Parathyroid adenoma (tissue), 2 donors: Measurements from ENCODE around the gene HIF1A.
"Not testable (repeated sequence)": the region's sequence is repeated elsewhere in the genome, so short reads cannot be mapped to it uniquely, and the experiment has no call there.

Experiments
- H2AFZ ChIP-seq: fragments of 300-600 bp; sonication (generic); one replicate; pipeline ENCODE4 v1.7.0; 2017; ENCODE audit warnings: antibody characterized with exemption, mild to moderate bottlenecking
- H3K27ac ChIP-seq: fragments of 300-600 bp; sonication (generic); one replicate; pipeline ENCODE4 v1.7.0; 2017
- H3K27me3 ChIP-seq: fragments of 300-600 bp; sonication (generic); one replicate; pipeline ENCODE4 v1.7.0; 2017; ENCODE audit warnings: low read length; ENCODE audit not compliant: control insufficient read depth, insufficient read depth
- H3K36me3 ChIP-seq: fragments of 300-600 bp; sonication (generic); one replicate; pipeline ENCODE4 v1.7.0; 2017; ENCODE audit warnings: low read length; ENCODE audit not compliant: control insufficient read depth, insufficient read depth
- H3K4me1 ChIP-seq: fragments of 300-600 bp; sonication (generic); one replicate; pipeline ENCODE4 v1.7.0; 2017; ENCODE audit warnings: control low read depth
- H3K4me2 ChIP-seq: fragments of 300-600 bp; sonication (generic); one replicate; pipeline ENCODE4 v1.7.0; 2017; ENCODE audit warnings: low read length
- H3K4me3 ChIP-seq: fragments of 300-600 bp; sonication (generic); one replicate; pipeline ENCODE4 v1.7.0; 2017; ENCODE audit warnings: low read depth, low read length
- H3K79me2 ChIP-seq: fragments of 300-600 bp; sonication (generic); one replicate; pipeline ENCODE4 v1.7.0; 2017; ENCODE audit warnings: control low read depth
- H3K9ac ChIP-seq: fragments of 300-600 bp; sonication (generic); one replicate; pipeline ENCODE4 v1.7.0; 2017; ENCODE audit warnings: mild to moderate bottlenecking
- H3K9me3 ChIP-seq: fragments of 300-600 bp; sonication (generic); one replicate; pipeline ENCODE4 v1.7.0; 2017; ENCODE audit warnings: low read length; ENCODE audit not compliant: control insufficient read depth
- TF ChIP-seq, protein P1 (sequence below): fragments of 300-600 bp; sonication (generic); IDR thresholded peaks from one replicate; pipeline ENCODE4 v1.7.0; 2017; ENCODE audit warnings: antibody characterized with exemption, mild to moderate bottlenecking
- donor health status: primary hyperparathyroidism.

The HIF1A gene

DNA sequence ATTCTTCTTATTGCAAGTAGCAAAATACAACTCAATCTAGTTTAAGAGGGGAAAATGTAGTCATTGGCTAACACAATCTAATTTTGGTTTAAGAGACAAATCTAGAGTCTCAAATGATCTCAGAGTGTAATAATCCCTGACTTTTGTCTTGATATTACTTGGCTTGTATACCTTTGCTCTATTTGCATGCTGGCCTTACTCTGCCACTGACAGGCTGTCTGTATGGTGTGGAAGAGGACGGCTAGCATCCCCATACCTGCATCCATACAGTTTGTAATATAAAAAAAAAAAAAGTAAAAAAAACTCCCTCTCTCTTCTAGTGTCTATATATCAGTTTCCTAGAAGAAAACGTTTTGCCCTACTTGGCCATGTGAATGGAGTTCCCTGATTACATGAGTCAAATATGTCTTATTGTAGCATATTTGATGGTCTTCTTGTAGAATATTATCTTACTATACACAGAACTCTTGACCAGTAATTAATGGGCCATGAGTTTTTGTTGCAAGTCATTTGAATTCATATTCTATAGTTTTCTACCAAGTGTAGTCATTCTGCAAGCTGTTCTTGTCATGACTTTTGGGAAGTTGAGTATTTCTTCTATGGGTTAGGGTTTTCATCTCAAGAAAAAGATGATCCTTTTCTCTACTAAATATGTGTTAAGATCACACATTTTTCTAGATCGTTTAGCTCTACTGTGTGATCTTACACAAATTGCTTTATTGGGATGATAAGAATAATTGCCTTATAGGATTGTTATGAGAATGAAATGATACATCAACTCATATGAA is 8.2 kb downstream of the HIF1A start:
- Histone ChIP-seq H3K36me3 (no peaks in the 10 kb centered on the region), H3K27ac (no peak overlapping the region), H3K4me3 (no peak overlapping the region), H3K9me3 (no peaks in the 10 kb centered on the region), H3K79me2 (peaks cover 47% of the 10 kb centered on the region), H3K4me1 (peaks cover 2% of the 10 kb centered on the region), H3K4me2 (no peak overlapping the region), H3K9ac (no peak overlapping the region), H3K27me3 (no peaks in the 10 kb centered on the region), H2AFZ (no peak overlapping the region)
- TF ChIP-seq, protein P1, sequence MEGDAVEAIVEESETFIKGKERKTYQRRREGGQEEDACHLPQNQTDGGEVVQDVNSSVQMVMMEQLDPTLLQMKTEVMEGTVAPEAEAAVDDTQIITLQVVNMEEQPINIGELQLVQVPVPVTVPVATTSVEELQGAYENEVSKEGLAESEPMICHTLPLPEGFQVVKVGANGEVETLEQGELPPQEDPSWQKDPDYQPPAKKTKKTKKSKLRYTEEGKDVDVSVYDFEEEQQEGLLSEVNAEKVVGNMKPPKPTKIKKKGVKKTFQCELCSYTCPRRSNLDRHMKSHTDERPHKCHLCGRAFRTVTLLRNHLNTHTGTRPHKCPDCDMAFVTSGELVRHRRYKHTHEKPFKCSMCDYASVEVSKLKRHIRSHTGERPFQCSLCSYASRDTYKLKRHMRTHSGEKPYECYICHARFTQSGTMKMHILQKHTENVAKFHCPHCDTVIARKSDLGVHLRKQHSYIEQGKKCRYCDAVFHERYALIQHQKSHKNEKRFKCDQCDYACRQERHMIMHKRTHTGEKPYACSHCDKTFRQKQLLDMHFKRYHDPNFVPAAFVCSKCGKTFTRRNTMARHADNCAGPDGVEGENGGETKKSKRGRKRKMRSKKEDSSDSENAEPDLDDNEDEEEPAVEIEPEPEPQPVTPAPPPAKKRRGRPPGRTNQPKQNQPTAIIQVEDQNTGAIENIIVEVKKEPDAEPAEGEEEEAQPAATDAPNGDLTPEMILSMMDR, result no peak

DNA sequence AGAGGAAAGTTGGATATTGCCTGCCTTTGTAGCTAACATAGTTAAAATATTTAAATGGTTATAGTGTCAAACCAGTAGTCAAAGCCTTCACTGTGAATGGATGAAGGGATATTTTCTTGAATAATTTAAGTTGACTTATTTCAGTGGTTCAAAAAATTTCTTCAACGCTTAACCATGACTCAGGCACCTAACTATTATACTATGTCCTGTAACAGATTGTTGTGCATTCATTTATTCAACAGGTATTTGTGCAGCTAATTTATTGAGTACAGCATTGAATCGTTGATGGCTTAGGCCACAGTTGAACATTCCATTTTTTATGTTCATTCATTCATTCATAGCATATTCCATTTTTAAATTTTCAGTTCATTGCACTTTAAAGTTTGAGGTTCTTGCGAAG is 9.2 kb downstream of the HIF1A start:
- Histone ChIP-seq H3K79me2 (peaks cover 44% of the 10 kb centered on the region), H3K4me2 (no peak overlapping the region), H2AFZ (no peak overlapping the region), H3K27ac (no peak overlapping the region), H3K9ac (no peak overlapping the region), H3K4me1 (peaks cover 2% of the 10 kb centered on the region), H3K36me3 (no peaks in the 10 kb centered on the region), H3K9me3 (no peaks in the 10 kb centered on the region), H3K27me3 (no peaks in the 10 kb centered on the region), H3K4me3 (no peak overlapping the region)
- TF ChIP-seq, protein P1, result no peak

DNA sequence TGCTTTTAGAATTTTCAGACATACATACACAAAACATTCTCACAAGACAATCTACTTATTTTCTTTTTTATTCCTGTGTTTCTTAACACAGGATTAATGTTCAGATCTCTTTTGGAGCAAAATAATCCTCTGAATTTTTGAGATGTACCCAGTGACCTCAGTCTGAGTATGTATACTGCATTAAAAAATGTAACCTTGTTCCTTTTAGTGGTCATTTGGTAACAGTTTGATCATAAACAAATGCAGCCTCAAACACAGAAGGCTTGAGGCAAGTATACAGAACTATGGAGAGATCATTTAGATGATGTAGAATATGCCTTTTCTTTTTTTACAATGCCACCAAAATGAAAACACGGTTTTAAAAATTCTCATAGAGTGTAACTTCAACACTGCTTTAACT is 9.7 kb downstream of the HIF1A start:
- Histone ChIP-seq H3K27ac (no peak overlapping the region), H3K79me2 (peaks cover 44% of the 10 kb centered on the region), H3K9ac (no peak overlapping the region), H3K4me2 (no peak overlapping the region), H3K9me3 (no peaks in the 10 kb centered on the region), H3K4me1 (peaks cover 2% of the 10 kb centered on the region), H3K4me3 (no peak overlapping the region), H2AFZ (no peak overlapping the region), H3K27me3 (no peaks in the 10 kb centered on the region), H3K36me3 (no peaks in the 10 kb centered on the region)
- TF ChIP-seq, protein P1, result no peak

DNA sequence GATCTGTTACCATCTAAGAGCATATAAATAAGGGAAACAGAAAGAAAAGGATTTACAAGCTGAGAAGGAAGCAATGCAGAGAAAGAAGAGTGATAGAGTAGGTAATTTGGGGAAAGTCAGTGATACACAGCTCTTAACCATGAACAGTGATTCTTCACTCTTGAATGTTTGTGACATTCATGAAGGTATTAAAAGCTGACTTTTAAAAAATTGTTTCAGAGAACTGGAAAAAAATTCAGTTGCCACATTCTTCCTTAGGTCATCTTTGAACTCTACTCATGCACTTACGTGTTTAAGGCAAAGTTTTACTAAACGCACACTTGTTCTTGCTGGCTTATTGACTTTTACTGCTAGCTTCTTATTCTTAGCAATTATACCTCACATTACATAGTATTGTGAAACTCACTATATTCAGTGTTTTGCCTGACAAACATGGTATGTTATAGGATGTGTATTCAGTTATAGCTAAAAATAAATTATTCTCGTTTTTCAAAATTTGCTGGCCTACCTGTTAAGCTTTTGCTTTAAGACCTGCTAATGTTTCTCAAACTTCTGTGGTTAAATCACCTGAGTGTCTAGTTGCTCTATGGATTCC is 10.9 kb downstream of the HIF1A start:
- H3K36me3 ChIP-seq, result no peaks in the 10 kb centered on the region
- no peak overlapping the region for H2AFZ ChIP-seq
- H3K27me3 ChIP-seq, result no peaks in the 10 kb centered on the region
- H3K4me2 ChIP-seq, result no peak overlapping the region
- no peak overlapping the region for H3K4me3 ChIP-seq
- H3K79me2 ChIP-seq, result peaks cover 39% of the 10 kb centered on the region
- no peak overlapping the region for H3K9ac ChIP-seq
- H3K27ac ChIP-seq, result no peak overlapping the region
- TF ChIP-seq, protein P1, result no peak
- peaks cover 2% of the 10 kb centered on the region for H3K4me1 ChIP-seq
- no peaks in the 10 kb centered on the region for H3K9me3 ChIP-seq

DNA sequence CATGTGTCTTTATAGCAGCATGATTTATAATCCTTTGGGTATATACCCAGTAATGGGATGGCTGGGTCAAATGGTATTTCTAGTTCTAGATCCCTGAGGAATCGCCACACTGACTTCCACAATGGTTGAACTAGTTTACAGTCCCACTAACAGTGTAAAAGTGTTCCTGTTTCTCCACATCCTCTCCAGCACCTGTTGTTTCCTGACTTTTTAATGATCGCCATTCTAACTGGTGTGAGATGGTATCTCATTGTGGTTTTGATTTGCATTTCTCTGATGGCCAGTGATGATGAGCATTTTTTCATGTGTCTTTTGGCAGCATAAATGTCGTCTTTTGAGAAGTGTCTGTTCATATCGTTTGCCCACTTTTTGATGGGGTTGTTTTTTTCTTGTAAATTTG is 12.5 kb downstream of the HIF1A start:
- H3K27ac ChIP-seq, H3K27me3 ChIP-seq, H3K4me2 ChIP-seq, H3K36me3 ChIP-seq, H3K9ac ChIP-seq, H2AFZ ChIP-seq, H3K4me3 ChIP-seq, H3K9me3 ChIP-seq: not testable (repeated sequence)
- H3K79me2 ChIP-seq, result peaks cover 35% of the 10 kb centered on the region
- H3K4me1 ChIP-seq, result peaks cover 10% of the 10 kb centered on the region

- H3K27ac ChIP-seq, result not testable (repeated sequence)
- H3K4me1 ChIP-seq, result peaks cover 10% of the 10 kb centered on the region
Measured at GRCh38 chr14:61708693-61709092, 13.4 kb downstream of the HIF1A start.

More at GRCh38 chr14:61708693-61709092, 13.4 kb downstream of the HIF1A start:
- H3K27me3 ChIP-seq, H2AFZ ChIP-seq, H3K4me3 ChIP-seq, H3K9ac ChIP-seq, H3K4me2 ChIP-seq, H3K36me3 ChIP-seq, H3K9me3 ChIP-seq: not testable (repeated sequence)
- peaks cover 31% of the 10 kb centered on the region for H3K79me2 ChIP-seq
